HCT116 (cell line): Measurements from ENCODE around the gene PRPF18. TPM values are rescaled to one million over a fixed set of nuclear protein-coding genes. Genes with fewer than 3 reads are reported as not detected.

Experiments used
- ATAC-seq: fragments of 200-7000 bp; cut with Tn5 transposase; 2 replicates; pipeline ENCODE4 v1.9.1; 2020; ENCODE audit warnings: mild to moderate bottlenecking, moderate library complexity
- BruUV-seq: library from RNA; stranded (reverse); fragments of 400-500 nt; replicated peaks from 2 replicates; lab custom pipeline; 2021; lab: Mats Ljungman, UMichigan
- CTCF ChIA-PET: fragments of 300-600 bp; sonication (Branson Sonifier 250); formaldehyde crosslinking; loops from one replicate; lab custom pipeline; 2021; ENCODE audit warnings: antibody characterized with exemption; lab: Charles Lee
- POLR2A ChIA-PET: fragments of 300-600, 350-600 bp; sonication (Branson Sonifier 250); formaldehyde crosslinking; loops from one replicate; lab custom pipeline; 2021; ENCODE audit warnings: antibody characterized with exemption; lab: Charles Lee
- RAD21 ChIA-PET, 2 experiments: fragments of 300-600 bp; sonication (Branson Sonifier 250); formaldehyde crosslinking; loops; one replicate each; lab custom pipeline; 2023; ENCODE audit warnings: low total read pairs in 2 of 2; ENCODE audit not compliant: uncharacterized antibody in 2 of 2, unreplicated experiment in 2 of 2, low non-redundant PET in 1 of 2; lab: Charles Lee
- DNase-seq: peaks from one replicate; pipeline ENCODE4 v3.0.0-alpha.2; 2010; ENCODE audit warnings: low read depth, low spot score
- H2AFZ ChIP-seq: fragments of 200-600 bp; shearing (Covaris generic), sonication (generic); 2 replicates; pipeline ENCODE4 v1.6.1; 2017; ENCODE audit warnings: low read depth, mixed run types, mixed read lengths, antibody characterized with exemption, low read length; ENCODE audit not compliant: poor library complexity, severe bottlenecking
- H3K27ac ChIP-seq: 2 replicates; pipeline ENCODE4 v1.5.1; 2012; ENCODE audit warnings: low read depth, low read length
- H3K27me3 ChIP-seq: fragments of 200-600 bp; sonication (generic); 2 replicates; pipeline ENCODE4 v1.6.1; 2016; ENCODE audit warnings: mixed run types, low read length, mixed read lengths; ENCODE audit not compliant: insufficient read depth
- H3K36me3 ChIP-seq, 2 experiments: fragments of 200-500 bp in 1 of 2; fragments of 200-600 bp in 1 of 2; sonication (Bioruptor generic) in 1 of 2; sonication (generic) in 1 of 2; 2 replicates each; pipeline versions ENCODE4 v1.5.1 to v1.6.1; 2014 to 2016; ENCODE audit warnings: low read length in 2 of 2, inconsistent platforms in 1 of 2, mixed read lengths in 1 of 2, mixed run types in 1 of 2; ENCODE audit not compliant: insufficient read depth in 2 of 2, control insufficient read depth in 1 of 2
- H3K4me1 ChIP-seq, 2 experiments: fragments of 200-600 bp in 1 of 2; sonication (generic) in 1 of 2; 2 replicates each; pipeline versions ENCODE4 v1.5.1 to v1.6.1; 2012 to 2017; ENCODE audit warnings: low read length in 2 of 2, inconsistent platforms in 1 of 2, mild to moderate bottlenecking in 1 of 2, mixed read lengths in 1 of 2, mixed run types in 1 of 2, moderate library complexity in 1 of 2; ENCODE audit not compliant: insufficient read depth in 2 of 2, control insufficient read depth in 1 of 2
- H3K4me2 ChIP-seq: fragments of 200-600 bp; sonication (generic); 2 replicates; pipeline ENCODE4 v1.6.1; 2017; ENCODE audit warnings: mixed run types, low read length, mixed read lengths
- H3K4me3 ChIP-seq, 2 experiments: fragments of 200-600 bp in 1 of 2; sonication (generic) in 1 of 2; replicated peaks in 1 of 2; 2 replicates each; pipeline ENCODE4 v1.5.1; 2011 to 2016; ENCODE audit warnings: low read length in 2 of 2, control low read depth in 1 of 2, low read depth in 1 of 2, mild to moderate bottlenecking in 1 of 2, mixed read lengths in 1 of 2, mixed run types in 1 of 2
- H3K79me2 ChIP-seq: fragments of 200-600 bp; sonication (generic); 2 replicates; pipeline ENCODE4 v1.6.1; 2017; ENCODE audit warnings: mild to moderate bottlenecking, mixed run types, low read length, moderate library complexity, mixed read lengths; ENCODE audit not compliant: insufficient read depth
- H3K9ac ChIP-seq: fragments of 200-600 bp; sonication (generic); 2 replicates; pipeline ENCODE4 v1.6.1; 2016; ENCODE audit warnings: low read length, mixed read lengths
- H3K9me2 ChIP-seq: fragments of 200-600 bp; sonication (generic), shearing (Covaris generic); 2 replicates; pipeline ENCODE4 v1.6.1; 2017; ENCODE audit warnings: mixed run types, mild to moderate bottlenecking, moderate library complexity; ENCODE audit not compliant: insufficient read depth
- H3K9me3 ChIP-seq, 2 experiments: fragments of 200-500 bp in 1 of 2; fragments of 200-600 bp in 1 of 2; sonication (Bioruptor generic) in 1 of 2; sonication (generic) in 1 of 2; 2 replicates each; pipeline ENCODE4 v1.6.1; 2014 to 2017; ENCODE audit warnings: low read length in 2 of 2, mixed read lengths in 2 of 2, inconsistent platforms in 1 of 2, low read depth in 1 of 2, mild to moderate bottlenecking in 1 of 2, mixed run types in 1 of 2, moderate library complexity in 1 of 2; ENCODE audit not compliant: control insufficient read depth in 1 of 2, insufficient read depth in 1 of 2
- H4K20me1 ChIP-seq: fragments of 200-600 bp; sonication (generic), shearing (Covaris generic); 2 replicates; pipeline ENCODE4 v1.6.1; 2017; ENCODE audit warnings: mixed run types, mild to moderate bottlenecking, moderate library complexity; ENCODE audit not compliant: insufficient read depth
- ATF3 ChIP-seq: IDR thresholded peaks from 2 replicates; pipeline ENCODE4 v1.6.1; 2012
- CBX3 ChIP-seq: IDR thresholded peaks from 2 replicates; pipeline ENCODE4 v1.6.1; 2012; ENCODE audit warnings: low read depth
- CEBPB ChIP-seq: IDR thresholded peaks from 2 replicates; pipeline ENCODE4 v1.6.1; 2012; ENCODE audit warnings: low read depth
- EGR1 ChIP-seq: IDR thresholded peaks from 2 replicates; pipeline ENCODE4 v1.6.1; 2012; ENCODE audit warnings: low read depth
- ELF1 ChIP-seq: IDR thresholded peaks from 2 replicates; pipeline ENCODE4 v1.6.1; 2012; ENCODE audit warnings: low read depth, borderline replicate concordance
- EZH2 ChIP-seq: fragments of 200-600 bp; sonication (generic); IDR thresholded peaks from 2 replicates; pipeline ENCODE4 v1.6.1; 2017; ENCODE audit warnings: antibody characterized with exemption, mixed run types
- POLR2A ChIP-seq: IDR thresholded peaks from 2 replicates; pipeline ENCODE4 v1.7.0; 2011; ENCODE audit warnings: borderline replicate concordance; ENCODE audit not compliant: insufficient read depth, insufficient read length; ENCODE audit errors: extremely low read depth
- POLR2AphosphoS5 ChIP-seq: IDR thresholded peaks from 2 replicates; pipeline ENCODE4 v1.6.1; 2011; ENCODE audit warnings: mild to moderate bottlenecking, low read depth, low read length, moderate library complexity
- REST ChIP-seq: IDR thresholded peaks from 2 replicates; pipeline ENCODE4 v1.6.1; 2012; ENCODE audit warnings: low read depth
- SP1 ChIP-seq: IDR thresholded peaks from 2 replicates; pipeline ENCODE4 v1.6.1; 2012; ENCODE audit warnings: low read depth
- SRF ChIP-seq: IDR thresholded peaks from 2 replicates; pipeline ENCODE4 v1.6.1; 2012; ENCODE audit warnings: low read depth
- TCF7L2 ChIP-seq: IDR thresholded peaks from 2 replicates; pipeline ENCODE4 v1.7.0; 2011; ENCODE audit warnings: borderline replicate concordance, inconsistent platforms; ENCODE audit not compliant: insufficient read depth, insufficient read length; ENCODE audit errors: extremely low read depth
- YY1 ChIP-seq: IDR thresholded peaks from 2 replicates; pipeline ENCODE4 v1.6.1; 2011; ENCODE audit warnings: low read length, low read depth, moderate library complexity, mild to moderate bottlenecking; ENCODE audit not compliant: insufficient replicate concordance; ENCODE audit errors: extremely low read depth
- ZNF274 ChIP-seq: fragments of 200-500 bp; sonication (Bioruptor generic); IDR thresholded peaks from 2 replicates; pipeline ENCODE4 v1.6.1; 2014; ENCODE audit warnings: mild to moderate bottlenecking, low read depth, low read length, inconsistent platforms
- intact Hi-C: fragments of 100-400 bp; cut with micrococcal nuclease; formaldehyde crosslinking; loops from 2 replicates; pipeline ENCODE4 v1.10.0; 2022
- total RNA-seq: library from RNA; stranded (reverse); gene quantifications from one replicate; pipeline ENCODE4 v1.2.1, GENCODE V29; 2021; ENCODE audit not compliant: unreplicated experiment
- TF ChIP-seq, protein P1 (sequence below): IDR thresholded peaks from 2 replicates; pipeline ENCODE4 v1.6.1; 2012
- TF ChIP-seq, protein P2 (sequence below): IDR thresholded peaks from 2 replicates; pipeline ENCODE4 v1.6.1; 2011; ENCODE audit warnings: mild to moderate bottlenecking, low read length, moderate library complexity; ENCODE audit not compliant: insufficient replicate concordance; ENCODE audit errors: extremely low read depth

The PRPF18 gene
- total RNA-seq, 1 experiment from 2014 or later: 16.2 TPM

- TF ChIP-seq EGR1: no peak
- TF ChIP-seq ZNF274: no peak
- TF ChIP-seq TCF7L2: no peak
- no peak for TF ChIP-seq POLR2A
These were observed 50.6 kb downstream of the PRPF18 start (continued) for GRCh38 chr10:13637303-13637856.

GRCh38 chr10:13637894-13638293, 51.1 kb downstream of the PRPF18 start:
- H2AFZ ChIP-seq: no peak overlapping the region
- TF ChIP-seq SP1 (no peak), CBX3 (no peak), EZH2 (no peak), YY1 (no peak), ELF1 (no peak), POLR2AphosphoS5 (no peak), REST (no peak), CEBPB (no peak), ATF3 (no peak), SRF (no peak)
- TF ChIP-seq, protein P1, sequence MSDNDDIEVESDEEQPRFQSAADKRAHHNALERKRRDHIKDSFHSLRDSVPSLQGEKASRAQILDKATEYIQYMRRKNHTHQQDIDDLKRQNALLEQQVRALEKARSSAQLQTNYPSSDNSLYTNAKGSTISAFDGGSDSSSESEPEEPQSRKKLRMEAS: no peak
- TF ChIP-seq, protein P2, sequence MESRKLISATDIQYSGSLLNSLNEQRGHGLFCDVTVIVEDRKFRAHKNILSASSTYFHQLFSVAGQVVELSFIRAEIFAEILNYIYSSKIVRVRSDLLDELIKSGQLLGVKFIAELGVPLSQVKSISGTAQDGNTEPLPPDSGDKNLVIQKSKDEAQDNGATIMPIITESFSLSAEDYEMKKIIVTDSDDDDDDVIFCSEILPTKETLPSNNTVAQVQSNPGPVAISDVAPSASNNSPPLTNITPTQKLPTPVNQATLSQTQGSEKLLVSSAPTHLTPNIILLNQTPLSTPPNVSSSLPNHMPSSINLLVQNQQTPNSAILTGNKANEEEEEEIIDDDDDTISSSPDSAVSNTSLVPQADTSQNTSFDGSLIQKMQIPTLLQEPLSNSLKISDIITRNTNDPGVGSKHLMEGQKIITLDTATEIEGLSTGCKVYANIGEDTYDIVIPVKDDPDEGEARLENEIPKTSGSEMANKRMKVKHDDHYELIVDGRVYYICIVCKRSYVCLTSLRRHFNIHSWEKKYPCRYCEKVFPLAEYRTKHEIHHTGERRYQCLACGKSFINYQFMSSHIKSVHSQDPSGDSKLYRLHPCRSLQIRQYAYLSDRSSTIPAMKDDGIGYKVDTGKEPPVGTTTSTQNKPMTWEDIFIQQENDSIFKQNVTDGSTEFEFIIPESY: no peak
- intact Hi-C loops: no loop called here
- no peaks in the 10 kb centered on the region for H4K20me1 ChIP-seq
- no peaks in the 10 kb centered on the region for H3K4me1 ChIP-seq
- CTCF ChIA-PET: interaction anchor here (0.6 kb wide), 1 partner anchor 35 kb away, joined by 3 read pairs; no protein-coding TSS in a partner anchor
- no peak overlapping the region for H3K9ac ChIP-seq
- no peak overlapping the region for H3K27ac ChIP-seq
- no peaks in the 10 kb centered on the region for H3K79me2 ChIP-seq
- BruUV-seq: no TSS peak
- no peaks in the 10 kb centered on the region for H3K9me2 ChIP-seq
- no peak for DNase-seq
- no peak overlapping the region for H3K4me2 ChIP-seq
- RAD21 ChIA-PET: no interaction called here
- H3K4me3 ChIP-seq: no peak overlapping the region
- POLR2A ChIA-PET: no interaction called here
- H3K36me3 ChIP-seq: no peaks in the 10 kb centered on the region
- peaks cover 3 to 13% of the 10 kb centered on the region in 2 experiments; a peak in 2 of 4 replicates for H3K9me3 ChIP-seq
- ATAC-seq: no peak
- no peaks in the 10 kb centered on the region for H3K27me3 ChIP-seq
